ENCODE results near the gene KIAA1755.
"Not testable (repeated sequence)": the region's sequence is repeated elsewhere in the genome, so short reads cannot be mapped to it uniquely, and the experiment has no call there.

The KIAA1755 gene

DNA sequence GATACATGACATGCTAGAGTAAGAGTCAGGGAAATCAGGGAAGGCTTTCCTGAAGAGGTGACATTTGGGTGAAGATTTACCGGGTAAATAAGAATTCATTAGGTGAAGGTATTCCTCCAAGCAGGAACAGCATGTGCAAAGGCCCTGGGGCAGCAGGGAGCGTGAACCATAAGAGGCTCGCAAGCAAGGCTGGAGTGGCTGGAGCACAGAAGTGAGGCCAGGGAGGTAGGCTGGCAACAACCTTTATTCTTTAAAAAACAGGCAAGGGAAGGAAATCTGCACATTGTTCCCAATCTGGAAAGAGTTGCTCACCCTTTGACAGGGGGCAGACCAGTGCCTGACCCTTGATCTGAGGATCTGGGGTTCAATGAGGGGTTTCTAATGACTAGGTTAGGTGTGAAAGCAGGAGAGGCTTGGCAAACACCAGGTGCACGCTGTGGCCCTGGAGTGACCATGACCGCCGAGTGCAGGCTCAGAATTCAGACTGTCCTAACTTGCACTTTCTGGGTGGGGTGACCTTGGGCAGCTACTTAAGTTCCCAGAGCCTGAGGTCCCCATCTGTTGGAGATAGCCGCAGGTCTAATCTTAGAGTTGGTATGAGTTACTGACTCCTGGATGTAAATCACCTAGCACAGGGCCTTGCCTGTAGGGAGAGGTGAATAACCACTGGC is 1.9 kb downstream of the KIAA1755 start:
- POLR2A ChIA-PET, result no interaction called here
- no peak for DNase-seq (ENCODE audit: extremely low spot score)
- CTCF ChIA-PET, result no interaction called here

GRCh38 chr20:38256966-38257365 is 3.6 kb downstream of the KIAA1755 start:
- ChIA-PET POLR2A (no interaction called here), CTCF (interaction anchor here (1.2 kb wide), 1 partner anchor 13 kb away, joined by 3 read pairs; no protein-coding TSS in a partner anchor)
- TF ChIP-seq, protein P1, sequence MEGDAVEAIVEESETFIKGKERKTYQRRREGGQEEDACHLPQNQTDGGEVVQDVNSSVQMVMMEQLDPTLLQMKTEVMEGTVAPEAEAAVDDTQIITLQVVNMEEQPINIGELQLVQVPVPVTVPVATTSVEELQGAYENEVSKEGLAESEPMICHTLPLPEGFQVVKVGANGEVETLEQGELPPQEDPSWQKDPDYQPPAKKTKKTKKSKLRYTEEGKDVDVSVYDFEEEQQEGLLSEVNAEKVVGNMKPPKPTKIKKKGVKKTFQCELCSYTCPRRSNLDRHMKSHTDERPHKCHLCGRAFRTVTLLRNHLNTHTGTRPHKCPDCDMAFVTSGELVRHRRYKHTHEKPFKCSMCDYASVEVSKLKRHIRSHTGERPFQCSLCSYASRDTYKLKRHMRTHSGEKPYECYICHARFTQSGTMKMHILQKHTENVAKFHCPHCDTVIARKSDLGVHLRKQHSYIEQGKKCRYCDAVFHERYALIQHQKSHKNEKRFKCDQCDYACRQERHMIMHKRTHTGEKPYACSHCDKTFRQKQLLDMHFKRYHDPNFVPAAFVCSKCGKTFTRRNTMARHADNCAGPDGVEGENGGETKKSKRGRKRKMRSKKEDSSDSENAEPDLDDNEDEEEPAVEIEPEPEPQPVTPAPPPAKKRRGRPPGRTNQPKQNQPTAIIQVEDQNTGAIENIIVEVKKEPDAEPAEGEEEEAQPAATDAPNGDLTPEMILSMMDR (IDR thresholded peaks at IDR 0.05; ENCODE audit: control extremely low read depth, extremely low read depth, low read depth, missing control alignments), result no peak
- no peak for DNase-seq (ENCODE audit: extremely low spot score)

More for the DNA sequence above, 1.9 kb downstream of the KIAA1755 start:
- TF ChIP-seq, protein P1 (IDR thresholded peaks at IDR 0.05; ENCODE audit: control extremely low read depth, extremely low read depth, low read depth, missing control alignments), result no peak

GRCh38 chr20:38256021-38256420 is 4.5 kb downstream of the KIAA1755 start:
- CTCF ChIA-PET, result interaction anchor here (1.2 kb wide), 1 partner anchor 14 kb away, joined by 3 read pairs; no protein-coding TSS in a partner anchor

GRCh38 chr20:38255393-38255792 is 5.1 kb downstream of the KIAA1755 start:
- TF ChIP-seq, protein P1 (IDR thresholded peaks at IDR 0.05; ENCODE audit: control extremely low read depth, extremely low read depth, low read depth, missing control alignments), result no peak
- POLR2A ChIA-PET, result no interaction called here
- CTCF ChIA-PET, result no interaction called here
- DNase-seq (ENCODE audit: extremely low spot score), result no peak

More at GRCh38 chr20:38256021-38256420, 4.5 kb downstream of the KIAA1755 start:
- TF ChIP-seq, protein P1 (IDR thresholded peaks at IDR 0.05; ENCODE audit: control extremely low read depth, extremely low read depth, low read depth, missing control alignments), result no peak
- no peak for DNase-seq (ENCODE audit: extremely low spot score)
- POLR2A ChIA-PET, result no interaction called here

- CTCF ChIA-PET, result interaction anchor here (1.5 kb wide), 1 partner anchor 34 kb away, joined by 5 read pairs; no protein-coding TSS in a partner anchor
- POLR2A ChIA-PET; DNase-seq (ENCODE audit: extremely low spot score): not testable (repeated sequence)
Measured at GRCh38 chr20:38254621-38255020, 5.9 kb downstream of the KIAA1755 start.

GRCh38 chr20:38253571-38253970 is 7.0 kb downstream of the KIAA1755 start:
- ChIA-PET CTCF (interaction anchor here (1.5 kb wide), 1 partner anchor 32 kb away, joined by 5 read pairs; no protein-coding TSS in a partner anchor), POLR2A (no interaction called here)
- DNase-seq (ENCODE audit: extremely low spot score), result no peak
- TF ChIP-seq, protein P1 (IDR thresholded peaks at IDR 0.05; ENCODE audit: control extremely low read depth, extremely low read depth, low read depth, missing control alignments), result no peak

Measured in GM10248 (cell line).